ENCODE measurements around the gene F12.

The F12 gene

DNA sequence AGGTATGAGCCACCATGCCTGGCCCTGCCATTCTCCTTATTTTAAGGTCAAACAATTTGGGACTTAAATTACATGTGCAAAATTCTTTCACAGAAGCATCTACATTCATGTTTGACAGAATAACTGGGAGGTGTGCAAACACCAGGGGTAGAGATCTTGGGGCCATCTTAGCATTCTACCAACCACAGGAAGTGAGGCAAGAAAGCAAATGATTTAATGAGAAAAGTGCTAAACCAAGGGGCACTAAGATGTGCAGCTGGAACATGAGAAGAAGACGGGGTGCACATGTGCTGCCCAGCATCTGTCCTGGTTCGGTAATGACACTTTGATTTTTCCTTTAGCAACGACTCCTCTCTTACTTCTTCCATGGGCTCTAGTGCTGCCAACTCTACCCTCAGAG, 1.2 kb upstream of the F12 start:
- no peak for DNase-seq

DNA sequence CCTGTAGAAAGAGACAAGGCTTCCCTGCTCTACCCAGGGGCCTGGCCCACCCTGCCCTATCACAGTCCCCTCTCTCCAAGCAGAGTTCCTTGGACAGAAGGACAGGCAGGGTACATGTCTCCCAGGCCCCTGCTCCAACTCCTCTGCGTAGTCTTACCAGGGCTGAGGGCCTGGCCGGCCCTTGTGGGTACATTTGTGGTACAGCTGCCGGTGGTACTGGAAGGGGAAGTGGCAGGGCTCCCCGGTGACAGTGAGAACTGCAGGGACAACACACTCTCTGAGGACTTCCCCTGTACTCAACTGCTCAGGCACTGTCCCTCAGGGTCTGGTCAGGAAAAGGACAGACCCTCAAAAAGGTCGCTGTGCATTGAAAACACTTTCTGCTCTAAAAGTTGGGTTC, 3.6 kb downstream of the F12 start:
- DNase-seq: peak; percentile 67

DNA sequence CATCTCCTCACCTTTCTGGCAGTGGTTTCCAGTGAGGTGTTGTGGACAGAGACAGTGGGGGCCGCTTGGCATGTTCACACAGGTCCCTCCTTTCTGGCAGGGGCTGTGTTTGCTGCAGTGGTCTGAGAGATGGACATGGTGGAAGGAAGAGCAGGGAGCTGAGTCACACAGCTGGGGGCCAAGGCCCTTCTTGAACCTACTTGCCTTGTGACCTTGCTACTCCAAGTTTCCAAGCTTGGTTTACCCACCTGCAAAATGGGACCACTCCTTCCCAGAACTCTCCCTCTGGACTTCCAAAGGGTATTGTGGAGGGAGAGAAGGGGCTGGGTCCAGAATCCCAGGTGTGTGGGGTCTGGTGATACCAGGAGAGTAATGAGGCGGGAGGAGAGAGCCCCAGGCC, 4.1 kb downstream of the F12 start:
- no peak for DNase-seq

DNA sequence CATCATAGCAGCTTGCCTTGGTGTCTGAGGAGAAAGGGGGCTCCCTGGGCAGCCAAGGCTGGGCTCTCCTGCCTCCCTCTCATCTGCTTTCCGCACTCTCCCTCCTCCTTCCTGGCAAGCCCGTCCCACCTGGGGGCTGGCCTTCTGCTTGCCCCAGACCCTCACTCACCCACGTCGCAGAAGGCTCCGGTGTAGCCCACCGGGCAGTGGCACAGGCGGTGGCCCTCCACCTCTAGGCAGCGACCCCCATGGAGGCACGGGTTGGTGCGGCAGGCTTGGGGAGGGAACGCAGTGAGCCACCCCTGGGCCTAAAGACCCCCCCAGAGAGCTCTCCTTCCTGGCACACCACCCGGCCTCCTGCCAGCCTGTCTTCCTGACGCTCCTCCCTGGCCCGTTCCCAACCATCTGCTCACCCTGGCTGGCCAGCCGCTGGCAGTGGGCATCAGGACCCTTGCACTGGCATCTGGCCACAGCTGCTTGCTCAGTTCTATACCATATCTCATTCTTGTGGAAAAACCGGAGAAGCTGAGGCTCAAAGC, 4.7 kb downstream of the F12 start:
- no peak for DNase-seq

DNA sequence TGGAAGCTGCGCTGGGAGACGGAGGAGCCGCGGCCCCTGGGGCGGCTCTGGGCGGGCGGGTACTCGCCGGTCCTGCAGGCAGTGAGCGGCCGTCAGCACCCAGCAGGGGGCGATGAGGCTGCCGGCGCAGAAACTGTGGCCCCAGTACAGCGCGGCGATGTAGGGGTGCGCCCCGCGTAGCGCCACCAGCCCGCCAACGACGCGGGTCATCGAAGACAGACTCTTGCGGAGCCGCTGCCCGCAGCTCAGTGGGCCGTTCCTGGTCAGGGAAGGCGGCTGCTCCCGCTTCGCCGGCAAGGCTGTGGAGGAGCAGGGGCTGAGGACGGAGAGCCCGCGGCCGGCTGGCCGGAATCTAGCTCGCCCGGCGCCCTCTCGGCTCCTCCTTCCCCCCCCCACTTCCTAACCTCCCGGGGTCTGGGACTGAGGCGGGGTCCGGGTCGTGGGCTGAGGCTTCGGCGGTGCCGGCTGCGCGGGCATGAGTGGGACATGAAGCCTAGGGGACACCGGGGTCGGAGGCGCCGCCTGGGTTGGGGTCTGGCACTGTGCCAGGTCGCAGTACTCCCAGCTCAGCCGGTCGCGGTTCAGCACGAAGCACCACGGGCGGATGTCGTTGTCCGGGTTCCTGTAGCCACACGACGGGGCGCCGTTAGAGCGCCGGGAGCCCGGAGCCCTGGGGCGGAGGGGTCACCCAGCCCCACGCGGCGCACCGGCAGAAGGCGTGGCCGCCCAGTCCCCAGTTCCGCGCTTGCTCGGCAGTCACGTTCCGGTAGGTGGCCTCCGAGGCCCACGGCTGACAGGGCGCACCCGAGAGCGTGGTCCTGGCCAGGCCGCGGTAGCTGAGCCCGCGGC, 5.3 kb downstream of the F12 start:
- DNase-seq: peak; percentile 89

DNA sequence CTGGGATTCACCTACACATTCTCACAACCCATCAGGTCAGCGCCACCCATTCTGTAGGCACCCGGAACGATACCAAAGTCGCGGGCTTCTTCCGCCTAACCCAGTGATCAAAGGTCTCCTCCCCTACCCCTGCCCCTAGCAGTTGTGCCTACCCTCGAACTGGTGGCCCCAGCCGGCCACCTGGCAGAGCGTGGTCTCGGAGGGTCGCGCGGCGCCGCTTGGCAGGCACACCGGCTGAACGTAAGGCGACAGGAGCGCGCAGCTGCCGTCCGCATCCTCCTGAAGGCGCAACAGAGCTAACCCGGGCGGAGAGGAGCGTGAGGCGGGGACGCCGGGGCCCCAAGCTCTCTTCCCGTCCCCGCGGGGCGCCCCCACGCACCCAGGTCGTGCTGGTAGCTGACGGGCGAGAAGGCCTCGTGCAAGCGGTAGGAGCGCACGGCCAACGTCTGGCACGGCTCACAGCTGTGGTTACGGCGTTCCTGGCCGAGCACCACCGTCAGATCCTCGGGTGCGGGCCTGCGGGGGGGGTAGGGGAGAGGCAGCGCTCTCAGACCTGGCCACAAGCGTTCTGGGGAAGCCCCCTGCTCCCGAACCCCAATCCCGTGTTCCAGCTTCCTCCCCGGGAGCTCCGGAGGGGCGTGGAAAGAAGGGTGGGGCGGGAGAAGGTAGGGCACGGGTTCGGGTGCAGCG, 6.1 kb downstream of the F12 start:
- peak; percentile 51 for DNase-seq

DNA sequence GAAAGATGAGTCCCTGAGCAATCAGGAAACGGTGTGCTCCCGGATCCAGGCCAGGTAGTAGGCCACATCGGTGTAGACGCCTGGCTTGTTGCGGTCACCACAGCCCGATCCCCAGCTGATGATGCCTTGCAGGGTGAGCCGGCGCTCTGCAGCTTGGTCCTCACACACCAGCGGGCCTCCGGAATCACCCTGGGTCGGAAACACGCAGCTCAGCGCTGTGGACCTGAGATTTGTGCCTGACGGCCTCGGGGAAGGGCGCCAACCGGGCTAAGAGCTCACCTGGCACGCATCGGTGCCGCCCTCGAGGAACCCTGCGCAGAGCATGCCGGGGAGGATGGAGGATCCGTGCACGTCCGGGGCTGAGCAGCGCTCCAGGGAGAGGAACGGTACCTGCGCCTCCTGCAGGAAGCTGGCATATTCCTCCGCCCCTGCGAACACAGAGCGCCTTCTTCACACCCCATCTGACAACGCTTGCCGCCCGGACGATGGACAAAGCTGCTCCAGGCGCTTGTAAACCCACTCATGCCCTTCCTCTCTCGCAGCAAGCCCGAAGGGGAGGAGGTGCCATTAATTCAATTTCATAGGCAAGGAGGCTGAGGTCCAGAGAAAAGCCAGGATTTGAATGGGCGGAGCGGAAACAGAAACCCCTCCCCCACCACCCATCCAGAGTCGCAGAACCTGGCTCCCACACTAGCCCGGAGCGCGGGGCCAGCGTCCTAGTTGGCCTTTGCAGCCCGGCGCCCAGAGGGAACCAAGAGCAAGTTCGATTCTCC, 6.9 kb downstream of the F12 start:
- peak; percentile 64 for DNase-seq

DNA sequence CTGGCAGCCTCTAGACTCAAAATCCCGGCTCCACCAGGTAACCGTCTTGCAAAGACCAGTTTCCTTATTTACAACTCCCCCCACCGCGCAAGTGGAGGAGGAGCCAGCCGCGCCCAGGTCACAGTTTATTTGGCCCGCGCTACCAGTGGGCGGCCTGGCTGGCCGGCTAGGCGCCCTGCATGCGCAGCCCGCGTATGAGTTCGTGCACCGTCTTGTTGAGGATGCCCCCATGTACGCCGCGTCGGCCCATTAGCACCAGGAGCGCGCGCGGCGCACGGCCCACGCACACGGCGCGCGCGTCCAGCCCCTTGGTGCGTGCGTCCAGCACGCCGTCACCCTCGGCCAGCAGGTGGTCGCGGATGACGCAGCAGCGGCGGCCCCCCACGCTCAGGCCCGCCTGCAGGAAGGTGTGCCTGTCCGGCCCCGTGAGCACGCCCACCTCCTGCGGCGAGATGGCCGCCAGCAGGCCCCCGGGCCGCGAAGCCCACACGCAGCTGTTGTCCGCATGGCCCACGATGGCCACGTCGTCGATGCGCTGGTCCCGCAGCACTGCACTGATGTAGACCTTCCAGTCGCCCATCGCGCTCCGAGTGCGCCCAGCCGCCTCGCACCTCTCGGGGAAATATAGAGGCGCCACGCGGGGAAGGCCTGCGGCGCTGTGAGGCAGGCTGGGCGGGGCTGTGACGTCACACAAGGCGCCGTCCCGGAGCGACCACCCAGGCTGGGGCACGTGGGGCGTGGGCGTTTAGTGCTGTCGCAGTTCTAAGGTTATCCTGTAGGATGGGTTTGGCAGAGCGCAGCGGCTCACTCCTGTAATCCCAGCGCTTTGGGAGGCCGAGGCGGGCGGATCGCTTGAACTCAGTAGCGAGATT, 9.1 kb downstream of the F12 start, which contains the start of gene PFN3:
PFN3 (minus strand) TSS at position 665 of the 872 bp plus-strand sequence; CDS start at position 580, 85 bp downstream.
- DNase-seq: no peak

DNA sequence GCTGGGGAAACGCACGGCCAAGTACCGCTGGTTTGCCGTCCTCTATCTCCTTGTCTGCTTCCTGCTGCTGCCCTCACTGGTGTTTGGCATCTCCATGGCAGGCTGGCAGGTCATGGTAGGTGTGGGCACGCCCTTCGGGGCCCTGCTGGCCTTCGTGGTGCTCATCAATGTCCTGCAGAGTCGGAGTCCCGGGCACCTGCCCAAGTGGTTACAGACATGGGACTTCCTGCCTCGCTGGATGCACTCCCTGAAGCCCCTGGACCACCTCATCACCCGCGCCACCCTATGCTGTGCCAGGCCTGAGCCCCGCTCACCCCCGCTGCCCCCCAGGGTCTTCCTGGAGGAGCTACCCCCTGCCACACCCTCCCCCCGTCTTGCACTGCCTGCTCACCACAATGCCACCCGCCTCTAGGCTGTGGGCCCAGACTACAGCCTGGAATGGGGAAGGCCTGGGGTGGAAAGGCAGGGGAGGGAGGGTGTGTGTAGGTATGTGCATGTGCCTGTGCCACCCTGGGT, 11.4 kb downstream of the F12 start:
- DNase-seq: no peak

DNA sequence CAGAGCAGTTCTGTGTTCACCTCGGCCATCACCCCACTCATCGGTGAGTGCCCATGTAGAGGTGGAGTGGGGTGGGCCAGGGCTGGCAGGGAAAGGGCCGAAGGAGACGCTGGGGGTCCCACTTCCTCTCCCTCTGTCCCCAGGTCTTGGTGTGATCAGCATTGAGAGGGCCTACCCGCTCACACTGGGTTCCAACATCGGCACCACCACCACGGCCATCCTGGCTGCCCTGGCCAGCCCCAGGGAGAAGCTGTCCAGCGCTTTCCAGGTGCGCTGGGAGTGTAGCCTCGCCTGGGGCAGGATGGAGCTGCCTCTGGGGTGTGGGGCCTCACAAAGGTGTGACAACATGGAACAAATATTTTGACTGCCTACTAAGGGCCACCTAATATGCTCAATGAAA, 12.6 kb downstream of the F12 start:
- no peak for DNase-seq

DNA sequence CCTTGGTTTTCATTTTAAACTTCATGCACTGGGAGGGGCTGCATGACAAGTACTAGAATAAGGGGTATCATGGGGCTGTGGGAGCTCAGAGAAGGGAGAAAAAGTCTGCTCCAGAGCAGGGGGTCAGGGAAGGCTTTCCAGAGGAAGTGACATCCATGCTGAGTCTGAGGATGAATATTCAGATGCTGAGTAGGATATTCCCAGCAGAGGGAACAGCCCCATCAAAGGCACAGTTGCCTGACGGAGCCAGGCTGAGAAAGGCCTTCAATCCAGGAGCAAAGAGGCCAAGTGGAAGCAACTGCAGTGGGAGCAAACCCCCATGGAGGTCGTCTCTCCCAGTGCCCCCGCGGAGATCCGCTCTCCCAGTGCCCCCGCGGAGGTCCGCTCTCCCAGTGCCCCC, 13.3 kb downstream of the F12 start:
- DNase-seq: no peak

DNA sequence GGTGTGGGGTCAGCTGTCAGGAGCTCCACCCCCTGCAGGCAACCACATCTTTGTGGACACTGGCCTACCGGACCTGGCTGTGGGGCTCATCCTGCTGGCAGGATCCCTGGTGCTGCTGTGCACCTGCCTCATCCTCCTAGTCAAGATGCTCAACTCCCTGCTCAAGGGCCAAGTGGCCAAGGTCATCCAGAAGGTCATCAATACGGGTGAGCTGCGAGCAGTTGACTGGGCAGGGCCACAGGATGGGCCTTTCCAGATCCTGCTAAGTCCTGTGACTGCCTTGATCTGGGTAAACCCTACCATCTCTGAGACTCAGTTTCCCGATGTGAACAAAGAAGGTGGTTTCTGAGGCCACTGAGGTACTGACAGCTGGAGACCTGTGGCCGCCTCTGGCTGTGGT, 15.4 kb downstream of the F12 start:
- no peak for DNase-seq

DNA sequence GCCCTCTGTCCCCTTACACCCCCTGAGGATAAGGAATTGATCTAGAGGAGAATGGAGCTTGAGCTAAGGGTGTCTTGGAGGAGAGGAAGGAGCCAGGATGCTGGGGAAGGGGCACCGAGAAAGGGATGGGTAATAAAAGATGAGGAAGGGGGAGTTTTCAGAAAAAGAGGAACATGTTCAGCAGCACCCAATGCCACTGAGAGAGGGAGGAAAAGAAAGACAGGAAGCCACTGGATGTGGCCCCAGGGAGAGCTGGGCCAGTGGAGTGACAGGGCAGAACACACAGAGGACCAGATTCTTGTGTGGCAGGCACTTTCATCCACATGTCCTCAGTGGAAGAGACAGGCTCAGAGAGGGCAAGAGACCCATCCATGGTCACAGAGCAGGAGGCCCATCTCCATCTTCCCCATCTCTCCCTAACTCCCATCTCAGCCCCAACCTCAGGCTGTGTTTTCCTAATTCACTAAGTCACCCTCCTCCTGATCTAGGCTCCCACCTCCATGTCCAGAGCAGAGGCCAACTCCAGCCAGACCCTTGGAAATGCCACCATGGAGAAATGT, 16.1 kb downstream of the F12 start:
- DNase-seq: no peak

DNA sequence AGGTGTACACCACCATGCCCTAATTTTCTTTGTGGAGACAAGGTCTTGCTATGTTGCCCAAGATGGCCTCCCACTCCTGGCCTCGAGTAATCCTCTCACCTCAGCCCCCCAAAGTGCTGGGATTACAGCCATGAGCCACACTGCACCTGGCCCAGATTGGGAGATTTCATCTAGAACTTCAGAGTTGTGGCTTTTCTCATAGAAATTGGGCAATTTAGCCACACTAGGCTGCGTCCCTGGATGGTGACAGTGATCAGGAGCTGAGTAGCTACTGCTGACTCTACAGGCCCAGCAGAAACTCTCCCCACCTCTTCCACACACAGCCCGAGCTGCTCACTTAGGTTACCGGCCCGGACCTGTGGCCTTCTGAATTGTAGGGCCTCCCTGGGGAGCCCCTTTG, 16.6 kb downstream of the F12 start:
- DNase-seq: no peak

DNA sequence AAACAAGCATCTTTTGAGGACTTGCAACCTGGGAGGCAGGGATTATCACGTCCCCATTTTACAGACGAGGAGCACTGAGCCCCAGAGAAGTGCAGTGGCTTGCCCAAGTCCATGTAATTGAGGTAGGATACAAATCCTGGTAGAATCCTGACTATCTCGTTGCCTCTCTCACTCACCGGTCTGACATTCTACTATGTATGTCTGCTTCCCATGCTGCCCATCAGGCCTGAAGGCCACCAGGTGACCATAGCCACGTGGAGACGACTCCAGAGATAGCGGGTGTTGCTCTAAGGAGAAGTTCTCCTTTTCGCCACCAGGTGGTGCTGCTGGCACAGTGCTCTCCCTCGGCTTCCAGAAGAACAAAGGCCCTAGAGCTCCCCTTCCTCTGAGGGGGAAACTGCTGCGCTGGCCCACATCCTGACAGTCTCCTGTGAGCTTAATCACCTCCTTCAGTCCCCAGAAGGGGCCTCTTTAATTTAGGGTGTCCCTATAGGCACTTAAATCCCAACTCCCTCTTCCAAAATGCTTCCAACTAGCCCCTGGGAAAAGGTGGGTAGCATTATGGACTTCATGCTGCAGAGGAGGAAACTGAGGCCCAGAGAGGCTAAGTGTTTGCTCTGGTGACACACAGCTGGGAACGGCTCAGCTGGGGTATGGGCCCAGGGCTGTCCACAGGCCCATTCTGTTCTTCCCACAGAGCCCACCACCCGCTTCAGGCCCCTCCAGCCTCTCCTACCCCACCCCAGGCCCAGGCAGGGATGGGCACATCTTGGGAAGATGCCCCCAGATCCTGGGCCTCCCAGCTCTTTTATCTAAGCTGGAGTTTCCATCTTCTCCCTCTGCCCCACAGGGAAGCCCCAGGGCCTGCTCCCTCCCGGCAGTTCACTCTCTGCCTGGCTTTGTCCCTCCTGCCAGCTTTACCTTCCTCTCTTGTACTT, 18.7 kb downstream of the F12 start:
- DNase-seq: peak; percentile 86

DNA sequence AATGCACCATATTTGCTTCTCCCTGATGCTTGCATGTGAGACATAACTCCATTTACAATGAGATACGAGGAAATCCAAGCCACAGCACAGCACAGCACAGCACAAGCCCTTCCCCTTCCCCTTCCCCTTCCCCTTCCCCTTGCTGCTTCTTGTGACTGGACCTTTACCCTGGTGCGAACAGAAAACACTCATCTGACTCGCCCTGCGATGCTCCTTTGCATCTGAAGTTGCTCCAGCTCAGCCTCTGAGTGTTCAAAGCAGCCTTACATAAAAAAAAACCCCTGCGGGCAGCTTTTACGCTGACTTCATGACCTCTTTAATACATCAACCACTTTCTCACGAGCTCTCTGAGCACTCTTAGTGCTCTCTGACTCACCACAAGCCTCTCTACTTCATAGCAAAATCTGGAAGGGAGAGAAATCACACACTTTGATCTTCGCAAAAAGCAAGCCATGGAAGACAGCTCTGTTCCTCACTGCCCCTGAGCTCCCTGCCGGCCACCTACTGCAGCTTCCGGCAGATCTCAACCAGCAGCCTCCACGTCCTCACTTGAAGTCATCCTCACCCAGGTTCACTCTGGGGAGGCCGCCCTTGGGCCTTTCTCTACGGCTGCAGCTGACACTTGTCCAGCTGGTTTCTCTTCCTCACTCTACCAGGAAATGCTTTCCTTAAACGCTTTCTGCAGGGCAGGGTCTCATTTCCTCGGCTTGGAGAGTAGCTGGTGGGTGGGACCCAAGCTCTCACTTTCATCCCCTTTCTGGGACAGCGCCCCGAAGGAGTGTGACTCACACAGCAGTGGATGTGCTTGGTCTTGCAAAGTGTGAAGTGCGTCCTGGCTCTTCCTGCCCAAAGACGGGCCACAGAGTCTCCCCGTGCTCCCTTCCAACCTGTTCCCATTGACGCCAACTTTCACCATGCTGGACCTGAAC, 19.9 kb downstream of the F12 start:
- DNase-seq: peak; percentile 52

DNA sequence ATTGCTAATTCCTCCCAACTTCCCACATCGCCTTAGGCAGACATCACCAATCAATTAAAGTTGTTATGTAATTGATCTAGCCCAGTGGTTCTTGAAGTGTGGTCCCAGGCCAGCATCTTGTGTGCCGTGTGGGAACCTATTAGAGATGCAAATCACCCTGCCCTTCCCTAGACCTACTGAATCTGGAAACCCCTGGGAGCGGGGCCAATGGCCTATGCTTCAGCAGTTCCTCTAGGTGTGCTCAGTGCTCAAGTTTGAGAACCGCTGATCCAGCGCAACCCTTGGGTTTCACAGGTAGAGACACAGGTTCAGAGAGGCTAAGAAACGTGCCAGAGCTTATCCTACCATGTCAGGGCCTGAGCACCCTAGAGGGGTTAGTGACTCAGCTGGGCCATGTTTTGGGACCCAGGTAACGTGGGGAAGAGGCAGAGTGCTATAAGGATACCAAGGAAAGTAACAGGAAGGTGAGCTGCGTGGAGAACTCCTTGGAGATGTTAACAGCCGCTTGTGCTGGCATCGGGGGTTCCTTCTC, 20.8 kb downstream of the F12 start:
- DNase-seq: no peak

DNA sequence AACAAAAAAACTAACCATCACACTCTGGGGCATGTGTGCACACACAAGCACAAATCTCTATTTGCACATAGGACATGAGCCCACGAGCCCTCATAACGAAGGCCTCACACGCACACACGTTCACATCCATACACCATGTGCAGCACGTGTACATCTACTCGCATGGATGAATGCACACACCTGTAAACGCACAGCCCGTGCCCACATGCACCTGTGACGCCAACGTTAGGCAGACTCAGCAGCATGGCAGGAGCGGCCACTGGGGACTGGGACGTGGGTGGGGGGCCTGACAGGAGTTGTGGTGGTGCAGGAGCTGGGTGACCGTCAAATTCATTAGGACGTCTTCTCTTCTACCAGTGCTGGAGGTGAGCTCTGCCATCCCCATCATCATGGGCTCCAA, 22.0 kb downstream of the F12 start:
- no peak for DNase-seq

DNA sequence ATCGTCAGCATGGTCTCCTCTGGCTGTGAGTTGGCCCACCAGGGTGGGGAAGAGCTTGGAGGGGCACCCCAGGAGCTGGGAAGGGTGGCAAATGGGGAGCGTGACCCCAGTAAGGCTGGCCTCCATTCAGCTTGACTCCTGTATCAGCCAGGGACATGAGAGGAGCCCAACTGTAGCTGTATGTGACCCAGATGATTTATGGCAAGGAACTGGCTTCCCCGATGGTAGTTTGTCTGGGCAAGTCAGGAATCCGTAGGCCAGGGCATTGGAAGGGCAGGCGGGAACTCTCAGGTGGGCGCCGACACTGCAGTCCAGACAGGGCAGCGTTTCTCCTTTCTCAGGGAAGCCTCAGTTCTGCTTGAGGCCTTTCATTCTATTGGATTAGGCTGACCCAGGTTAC, 22.8 kb downstream of the F12 start:
- DNase-seq: no peak
